OCI-LY1 (cell line): ENCODE measurements around the gene COMT.

ENCODE experiments used
- H2AFZ ChIP-seq: fragments of 200-600 bp; sonication (generic), shearing (Covaris generic); 2 replicates; pipeline ENCODE4 v1.6.0; 2014; ENCODE audit warnings: antibody characterized with exemption, mild to moderate bottlenecking, low read length
- H3F3A ChIP-seq: fragments of 200-600 bp; sonication (generic), shearing (Covaris generic); 2 replicates; pipeline ENCODE4 v1.6.0; 2014; ENCODE audit warnings: mild to moderate bottlenecking, antibody characterized with exemption, low read length, moderate library complexity; ENCODE audit not compliant: insufficient read depth
- H3K27ac ChIP-seq: fragments of 200-600 bp; sonication (generic); 2 replicates; pipeline ENCODE4 v1.5.1; 2014; ENCODE audit warnings: low read length, mixed run types, mild to moderate bottlenecking, low read depth; ENCODE audit not compliant: poor library complexity, severe bottlenecking
- H3K27me3 ChIP-seq: fragments of 200-600 bp; sonication (generic); 2 replicates; pipeline ENCODE4 v1.6.0; 2014; ENCODE audit warnings: antibody characterized with exemption, mild to moderate bottlenecking, low read length, moderate library complexity; ENCODE audit not compliant: insufficient read depth
- H3K36me3 ChIP-seq: fragments of 200-600 bp; sonication (generic); 2 replicates; pipeline ENCODE4 v1.6.1; 2014; ENCODE audit warnings: mild to moderate bottlenecking, antibody characterized with exemption, low read length, moderate library complexity, mixed read lengths; ENCODE audit not compliant: insufficient read depth
- H3K4me1 ChIP-seq: fragments of 200-600 bp; sonication (generic); 2 replicates; pipeline ENCODE4 v1.5.1; 2014; ENCODE audit warnings: mild to moderate bottlenecking, low read length, moderate library complexity; ENCODE audit not compliant: insufficient read depth, severe bottlenecking
- H3K4me2 ChIP-seq: fragments of 200-600 bp; sonication (generic), shearing (Covaris generic); 2 replicates; pipeline ENCODE4 v1.6.1; 2014; ENCODE audit warnings: low read length
- H3K4me3 ChIP-seq: fragments of 200-600 bp; sonication (generic); 2 replicates; pipeline ENCODE4 v1.5.1; 2014; ENCODE audit warnings: low read length, low read depth, mild to moderate bottlenecking, mixed read lengths; ENCODE audit not compliant: poor library complexity, severe bottlenecking
- H3K79me2 ChIP-seq: fragments of 200-600 bp; shearing (Covaris generic); 2 replicates; pipeline ENCODE4 v1.6.1; 2016; ENCODE audit warnings: mixed run types, low read length, mixed read lengths; ENCODE audit not compliant: insufficient read depth
- H3K9ac ChIP-seq: fragments of 200-600 bp; sonication (generic), shearing (Covaris generic); 2 replicates; pipeline ENCODE4 v1.6.1; 2014; ENCODE audit warnings: mild to moderate bottlenecking, low read length, mixed read lengths
- H3K9me2 ChIP-seq: fragments of 200-600 bp; sonication (generic), shearing (Covaris generic); 2 replicates; pipeline ENCODE4 v1.6.1; 2014; ENCODE audit warnings: low read depth, mild to moderate bottlenecking, low read length, mixed read lengths
- H3K9me3 ChIP-seq: fragments of 200-600 bp; shearing (Covaris generic); 2 replicates; pipeline ENCODE4 v1.6.1; 2014; ENCODE audit warnings: low read length, mixed read lengths
- H4K20me1 ChIP-seq: fragments of 200-600 bp; sonication (generic), shearing (Covaris generic); 2 replicates; pipeline ENCODE4 v1.6.0; 2016; ENCODE audit warnings: mild to moderate bottlenecking, low read length; ENCODE audit not compliant: insufficient read depth
- CTCF ChIP-seq: fragments of 200-600 bp; sonication (generic), shearing (Covaris generic); IDR thresholded peaks from 2 replicates; pipeline ENCODE4 v1.5.1; 2017; ENCODE audit warnings: mild to moderate bottlenecking, antibody characterized with exemption, low read length, moderate library complexity, mixed read lengths
- EZH2 ChIP-seq: fragments of 200-600 bp; sonication (generic), shearing (Covaris generic); IDR thresholded peaks from 2 replicates; pipeline ENCODE4 v1.8.0; 2017; ENCODE audit warnings: borderline replicate concordance, mixed run types, mild to moderate bottlenecking, antibody characterized with exemption, low read length, moderate library complexity, mixed read lengths

Gene COMT

DNA sequence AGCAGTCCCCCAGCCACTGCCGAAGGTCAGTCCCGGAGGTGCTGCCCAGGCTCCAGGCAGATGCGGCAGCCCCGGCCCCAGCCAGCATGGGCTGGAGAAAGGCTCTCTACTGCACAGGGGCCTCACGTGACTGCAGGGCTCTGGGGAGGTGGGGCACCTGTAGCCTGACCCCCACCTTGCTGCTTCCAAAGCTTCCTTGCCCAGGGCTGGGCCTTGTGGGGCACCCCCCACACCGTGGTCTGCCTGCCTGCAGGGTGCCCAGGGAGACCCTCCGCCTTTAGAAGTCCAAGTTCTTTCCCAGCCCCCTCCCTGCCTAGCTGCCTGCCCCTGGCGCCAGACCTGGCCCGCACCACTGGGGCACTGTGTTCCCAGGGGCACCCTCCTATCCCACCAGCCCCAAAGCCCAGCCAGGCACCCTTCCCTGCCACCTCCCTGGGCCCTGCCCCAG, 28.5 kb downstream of the COMT start:
- Histone ChIP-seq H4K20me1 (no peaks in the 10 kb centered on the region), H3K79me2 (no peaks in the 10 kb centered on the region)

GRCh38 chr22:19970479-19971275, 29.1 kb downstream of the COMT start:
- Histone ChIP-seq H3K9ac (no peak overlapping the region), H3K4me1 (peaks cover 13% of the 10 kb centered on the region), H3K27ac (no peak overlapping the region), H3K27me3 (no peaks in the 10 kb centered on the region), H2AFZ (no peak overlapping the region), H3K9me3 (no peaks in the 10 kb centered on the region), H4K20me1 (no peaks in the 10 kb centered on the region), H3K79me2 (no peaks in the 10 kb centered on the region), H3K9me2 (no peaks in the 10 kb centered on the region), H3K4me3 (no peak overlapping the region), H3F3A (no peaks in the 10 kb centered on the region), H3K36me3 (peaks cover 15% of the 10 kb centered on the region; the same call in 1 of the 2 replicates), H3K4me2 (no peak overlapping the region)
- TF ChIP-seq CTCF = peak; percentile 90
- no peak for TF ChIP-seq EZH2

More for the DNA sequence above, 28.5 kb downstream of the COMT start:
- H3K27me3 ChIP-seq = no peaks in the 10 kb centered on the region
- H3K9me3 ChIP-seq = no peaks in the 10 kb centered on the region
- peaks cover 12% of the 10 kb centered on the region for H3K4me1 ChIP-seq
- H3K9ac ChIP-seq = no peak overlapping the region
- no peak overlapping the region for H2AFZ ChIP-seq
- no peak overlapping the region for H3K4me2 ChIP-seq
- no peaks in the 10 kb centered on the region for H3K9me2 ChIP-seq
- H3K4me3 ChIP-seq = no peak overlapping the region
- no peaks in the 10 kb centered on the region for H3F3A ChIP-seq
- TF ChIP-seq EZH2 = no peak
- H3K27ac ChIP-seq = no peak overlapping the region
- H3K36me3 ChIP-seq = peaks cover 15% of the 10 kb centered on the region; the same call in 1 of the 2 replicates

GRCh38 chr22:19971276-19972124, 29.9 kb downstream of the COMT start:
- Histone ChIP-seq H3K27ac (no peak overlapping the region), H3K4me1 (peaks cover 13% of the 10 kb centered on the region), H3K79me2 (no peaks in the 10 kb centered on the region), H3K27me3 (peaks cover 3% of the 10 kb centered on the region; the same call in 1 of the 2 replicates), H2AFZ (no peak overlapping the region), H3K4me3 (no peak overlapping the region), H4K20me1 (no peaks in the 10 kb centered on the region), H3K9ac (no peak overlapping the region), H3K36me3 (peaks cover 15% of the 10 kb centered on the region; the same call in 1 of the 2 replicates), H3K9me3 (no peaks in the 10 kb centered on the region), H3K9me2 (no peaks in the 10 kb centered on the region), H3F3A (no peaks in the 10 kb centered on the region), H3K4me2 (no peak overlapping the region)
- TF ChIP-seq CTCF = no peak
- TF ChIP-seq EZH2 = no peak
